ENCODE data around the gene LVRN.
A peak's percentile ranks its signal among the peaks of the same experiment; 100 is the strongest.

LVRN gene

GRCh38 chr5:116025866-116026265 is 63.6 kb downstream of the LVRN start:
- DNase-seq, result no peak

GRCh38 chr5:116032094-116032517 is 69.8 kb downstream of the LVRN start, which contains the start of gene ARL14EPL:
Gene ARL14EPL, plus strand, starts transcription at chr5:116032472. Its CDS starts 18,994 bp downstream, at chr5:116051466.
- peak; percentile 87 for DNase-seq

GRCh38 chr5:116032991-116033390 is 70.7 kb downstream of the LVRN start:
- DNase-seq, result no peak

GRCh38 chr5:116035123-116035522 is 72.8 kb downstream of the LVRN start:
- DNase-seq, result no peak

GRCh38 chr5:116037236-116037822 is 75.1 kb downstream of the LVRN start:
- DNase-seq, result no peak

GRCh38 chr5:116038817-116039216 is 76.5 kb downstream of the LVRN start:
- DNase-seq, result no peak

- DNase-seq, result no peak
These were observed 80.1 kb downstream of the LVRN start for GRCh38 chr5:116042375-116042774.

GRCh38 chr5:116044073-116044472 is 81.8 kb downstream of the LVRN start:
- DNase-seq, result no peak

GRCh38 chr5:116045821-116046220 is 83.5 kb downstream of the LVRN start:
- no peak for DNase-seq

GRCh38 chr5:116046261-116046660 is 84.0 kb downstream of the LVRN start:
- no peak for DNase-seq

- no peak for DNase-seq
These were observed 84.5 kb downstream of the LVRN start for GRCh38 chr5:116046823-116047222.

GRCh38 chr5:116058346-116058936 is 96.2 kb downstream of the LVRN start:
- DNase-seq, result no peak

- DNase-seq, result no peak
These were observed 100.1 kb downstream of the LVRN start for GRCh38 chr5:116062352-116062751.

GRCh38 chr5:116063950-116064349 is 101.7 kb downstream of the LVRN start:
- no peak for DNase-seq

- DNase-seq, result peak; percentile 42
These were observed 105.9 kb downstream of the LVRN start for GRCh38 chr5:116068028-116068632.

- no peak for DNase-seq
These were observed 108.9 kb downstream of the LVRN start for GRCh38 chr5:116071211-116071610.

- DNase-seq, result no peak
These were observed 113.0 kb downstream of the LVRN start for GRCh38 chr5:116075191-116075831.

- DNase-seq, result no peak
These were observed 114.2 kb downstream of the LVRN start for GRCh38 chr5:116076496-116076895.
